ENCODE data around the gene SNAP47. TPM values are rescaled to one million over a fixed set of nuclear protein-coding genes. Genes with fewer than 3 reads are reported as not detected.

SNAP47 gene
- polyA plus RNA-seq, 1 experiment, result 32.8 TPM

- TF ChIP-seq, protein P1, sequence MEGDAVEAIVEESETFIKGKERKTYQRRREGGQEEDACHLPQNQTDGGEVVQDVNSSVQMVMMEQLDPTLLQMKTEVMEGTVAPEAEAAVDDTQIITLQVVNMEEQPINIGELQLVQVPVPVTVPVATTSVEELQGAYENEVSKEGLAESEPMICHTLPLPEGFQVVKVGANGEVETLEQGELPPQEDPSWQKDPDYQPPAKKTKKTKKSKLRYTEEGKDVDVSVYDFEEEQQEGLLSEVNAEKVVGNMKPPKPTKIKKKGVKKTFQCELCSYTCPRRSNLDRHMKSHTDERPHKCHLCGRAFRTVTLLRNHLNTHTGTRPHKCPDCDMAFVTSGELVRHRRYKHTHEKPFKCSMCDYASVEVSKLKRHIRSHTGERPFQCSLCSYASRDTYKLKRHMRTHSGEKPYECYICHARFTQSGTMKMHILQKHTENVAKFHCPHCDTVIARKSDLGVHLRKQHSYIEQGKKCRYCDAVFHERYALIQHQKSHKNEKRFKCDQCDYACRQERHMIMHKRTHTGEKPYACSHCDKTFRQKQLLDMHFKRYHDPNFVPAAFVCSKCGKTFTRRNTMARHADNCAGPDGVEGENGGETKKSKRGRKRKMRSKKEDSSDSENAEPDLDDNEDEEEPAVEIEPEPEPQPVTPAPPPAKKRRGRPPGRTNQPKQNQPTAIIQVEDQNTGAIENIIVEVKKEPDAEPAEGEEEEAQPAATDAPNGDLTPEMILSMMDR (IDR thresholded peaks at IDR 0.05; ENCODE audit: insufficient read depth, low read depth, low read length), result peak; percentile 89
- CTCF ChIA-PET, result interaction anchor here (0.5 to 3.4 kb wide), 15 partner anchors 14 to 224 kb away, joined by 3 to 15 read pairs (median 4); partner anchors contain the start of gene WNT9A
- H3K27me3 ChIP-seq (ENCODE audit: control insufficient read depth, insufficient read depth, low read length), result no peaks in the 10 kb centered on the region
- H3K36me3 ChIP-seq (ENCODE audit: control insufficient read depth, insufficient read depth, low read length), result peaks cover 18% of the 10 kb centered on the region
- POLR2A ChIA-PET, result interaction anchor here (0.7 kb wide), 1 partner anchor 220 kb away, joined by 3 read pairs; no protein-coding TSS in a partner anchor
- peak; percentile 6 for DNase-seq (ENCODE audit: low read depth)
- H3K4me3 ChIP-seq (ENCODE audit: low read depth, low read length), result no peak overlapping the region
Observed at GRCh38 chr1:227729881-227730629, 5.2 kb upstream of the SNAP47 start.

GRCh38 chr1:227730630-227731151, 4.5 kb upstream of the SNAP47 start:
- Histone ChIP-seq H3K36me3 (ENCODE audit: control insufficient read depth, insufficient read depth, low read length) (peaks cover 18% of the 10 kb centered on the region), H3K4me3 (ENCODE audit: low read depth, low read length) (no peak overlapping the region), H3K27me3 (ENCODE audit: control insufficient read depth, insufficient read depth, low read length) (no peaks in the 10 kb centered on the region)
- TF ChIP-seq, protein P1 (IDR thresholded peaks at IDR 0.05; ENCODE audit: insufficient read depth, low read depth, low read length), result no peak
- DNase-seq (ENCODE audit: low read depth), result no peak
- POLR2A ChIA-PET, result interaction anchor here (0.7 kb wide), 1 partner anchor 219 kb away, joined by 3 read pairs; no protein-coding TSS in a partner anchor
- CTCF ChIA-PET, result interaction anchor here (0.6 to 3.4 kb wide), 14 partner anchors 13 to 226 kb away, joined by 3 to 15 read pairs (median 4); partner anchors contain the start of gene WNT9A

GRCh38 chr1:227731241-227731677, 4.0 kb upstream of the SNAP47 start:
- TF ChIP-seq, protein P1 (IDR thresholded peaks at IDR 0.05; ENCODE audit: insufficient read depth, low read depth, low read length), result no peak
- POLR2A ChIA-PET, result no interaction called here
- CTCF ChIA-PET, result interaction anchor here (0.9 to 3.4 kb wide), 9 partner anchors 13 to 225 kb away, joined by 3 to 15 read pairs (median 5); partner anchors contain the start of gene WNT9A

GRCh38 chr1:227731696-227732585, 3.3 kb upstream of the SNAP47 start:
- CTCF ChIA-PET, result interaction anchor here (1.9 to 3.4 kb wide), 4 partner anchors 30 to 222 kb away, joined by 5 to 15 read pairs (median 12); partner anchors contain the start of gene WNT9A
- H3K27me3 ChIP-seq (ENCODE audit: control insufficient read depth, insufficient read depth, low read length), result no peaks in the 10 kb centered on the region
- H3K36me3 ChIP-seq (ENCODE audit: control insufficient read depth, insufficient read depth, low read length), result peaks cover 18% of the 10 kb centered on the region
- DNase-seq (ENCODE audit: low read depth), result no peak
- TF ChIP-seq, protein P1 (IDR thresholded peaks at IDR 0.05; ENCODE audit: insufficient read depth, low read depth, low read length), result no peak
- H3K4me3 ChIP-seq (ENCODE audit: low read depth, low read length), result no peak overlapping the region
- POLR2A ChIA-PET, result no interaction called here

More at GRCh38 chr1:227731241-227731677, 4.0 kb upstream of the SNAP47 start:
- no peak overlapping the region for H3K4me3 ChIP-seq (ENCODE audit: low read depth, low read length)
- no peak for DNase-seq (ENCODE audit: low read depth)
- H3K36me3 ChIP-seq (ENCODE audit: control insufficient read depth, insufficient read depth, low read length), result peaks cover 18% of the 10 kb centered on the region
- no peaks in the 10 kb centered on the region for H3K27me3 ChIP-seq (ENCODE audit: control insufficient read depth, insufficient read depth, low read length)

Measured in BJ (cell line).